ENCODE results near the gene PCBP2. TPM values are rescaled to one million over a fixed set of nuclear protein-coding genes. Genes with fewer than 3 reads are reported as not detected.

The PCBP2 gene
- total RNA-seq, 1 donor from 2014 or later: 1,170 TPM

GRCh38 chr12:53499266-53500141, 47.6 kb downstream of the PCBP2 start, which contains the start of gene MAP3K12:
Gene MAP3K12, minus strand, starts transcription at chr12:53499458. Its CDS starts 12,067 bp downstream, at chr12:53487391.
- H3K27me3 Mint-ChIP-seq (ENCODE audit: unreplicated experiment): peaks cover 34% of the 10 kb centered on the region
- H3K36me3 Mint-ChIP-seq (ENCODE audit: unreplicated experiment): no peaks in the 10 kb centered on the region
- H3K27ac Mint-ChIP-seq (ENCODE audit: unreplicated experiment): peak within 1 kb of the TSS; percentile 99
- peaks cover 20% of the 10 kb centered on the region for H3K9me3 Mint-ChIP-seq (ENCODE audit: unreplicated experiment)
- peak within 1 kb of the TSS; percentile 97 for H3K4me3 Mint-ChIP-seq (ENCODE audit: unreplicated experiment)
- peak; percentile 86 for DNase-seq
- TF ChIP-seq CTCF (IDR thresholded peaks at IDR 0.05; ENCODE audit: partially characterized antibody, unreplicated experiment): no peak
- H3K4me1 Mint-ChIP-seq (ENCODE audit: low read depth, unreplicated experiment): peaks cover 29% of the 10 kb centered on the region

GRCh38 chr12:53500142-53500775, 48.4 kb downstream of the PCBP2 start:
- TF ChIP-seq CTCF (IDR thresholded peaks at IDR 0.05; ENCODE audit: partially characterized antibody, unreplicated experiment): no peak
- H3K9me3 Mint-ChIP-seq (ENCODE audit: unreplicated experiment): peaks cover 20% of the 10 kb centered on the region
- no peak for DNase-seq
- H3K36me3 Mint-ChIP-seq (ENCODE audit: unreplicated experiment): no peaks in the 10 kb centered on the region
- peaks cover 34% of the 10 kb centered on the region for H3K27me3 Mint-ChIP-seq (ENCODE audit: unreplicated experiment)
- H3K27ac Mint-ChIP-seq (ENCODE audit: unreplicated experiment): peak overlapping the region; percentile 95
- H3K4me1 Mint-ChIP-seq (ENCODE audit: low read depth, unreplicated experiment): peaks cover 29% of the 10 kb centered on the region
- peak overlapping the region; percentile 91 for H3K4me3 Mint-ChIP-seq (ENCODE audit: unreplicated experiment)

- Mint-ChIP-seq H3K9me3 (ENCODE audit: unreplicated experiment) (peaks cover 20% of the 10 kb centered on the region), H3K4me1 (ENCODE audit: low read depth, unreplicated experiment) (peaks cover 28% of the 10 kb centered on the region), H3K4me3 (ENCODE audit: unreplicated experiment) (peak within 1 kb of the TSS; percentile 91), H3K27me3 (ENCODE audit: unreplicated experiment) (peaks cover 34% of the 10 kb centered on the region), H3K27ac (ENCODE audit: unreplicated experiment) (peak within 1 kb of the TSS; percentile 95), H3K36me3 (ENCODE audit: unreplicated experiment) (no peaks in the 10 kb centered on the region)
- peak; percentile 97 for DNase-seq
- no peak for TF ChIP-seq CTCF (IDR thresholded peaks at IDR 0.05; ENCODE audit: partially characterized antibody, unreplicated experiment)
These were observed 49.1 kb downstream of the PCBP2 start, which contains the start of gene TARBP2 for GRCh38 chr12:53500776-53501614. Gene TARBP2, plus strand, starts transcription at chr12:53501283. Its CDS starts 126 bp downstream, at chr12:53501409.

- Mint-ChIP-seq H3K27me3 (ENCODE audit: unreplicated experiment) (peaks cover 30% of the 10 kb centered on the region), H3K4me1 (ENCODE audit: low read depth, unreplicated experiment) (peaks cover 21% of the 10 kb centered on the region), H3K9me3 (ENCODE audit: unreplicated experiment) (peaks cover 15% of the 10 kb centered on the region), H3K4me3 (ENCODE audit: unreplicated experiment) (peak overlapping the region; percentile 91), H3K27ac (ENCODE audit: unreplicated experiment) (peak overlapping the region; percentile 95), H3K36me3 (ENCODE audit: unreplicated experiment) (no peaks in the 10 kb centered on the region)
- DNase-seq: no peak
- TF ChIP-seq CTCF (IDR thresholded peaks at IDR 0.05; ENCODE audit: partially characterized antibody, unreplicated experiment): no peak
These were observed 49.8 kb downstream of the PCBP2 start for GRCh38 chr12:53501615-53502181.

All from glutamatergic neuron (in vitro differentiated cells).